Measurements from ENCODE around the gene GSE1. TPM values are rescaled to one million over a fixed set of nuclear protein-coding genes. Genes with fewer than 3 reads are reported as not detected.
A peak's percentile ranks its signal among the peaks of the same experiment; 100 is the strongest.
"Not testable (repeated sequence)": the region's sequence is repeated elsewhere in the genome, so short reads cannot be mapped to it uniquely, and the experiment has no call there.

GSE1 gene
- total RNA-seq, 2 donors from 2014 or later = 94.7 to 110 TPM

DNA sequence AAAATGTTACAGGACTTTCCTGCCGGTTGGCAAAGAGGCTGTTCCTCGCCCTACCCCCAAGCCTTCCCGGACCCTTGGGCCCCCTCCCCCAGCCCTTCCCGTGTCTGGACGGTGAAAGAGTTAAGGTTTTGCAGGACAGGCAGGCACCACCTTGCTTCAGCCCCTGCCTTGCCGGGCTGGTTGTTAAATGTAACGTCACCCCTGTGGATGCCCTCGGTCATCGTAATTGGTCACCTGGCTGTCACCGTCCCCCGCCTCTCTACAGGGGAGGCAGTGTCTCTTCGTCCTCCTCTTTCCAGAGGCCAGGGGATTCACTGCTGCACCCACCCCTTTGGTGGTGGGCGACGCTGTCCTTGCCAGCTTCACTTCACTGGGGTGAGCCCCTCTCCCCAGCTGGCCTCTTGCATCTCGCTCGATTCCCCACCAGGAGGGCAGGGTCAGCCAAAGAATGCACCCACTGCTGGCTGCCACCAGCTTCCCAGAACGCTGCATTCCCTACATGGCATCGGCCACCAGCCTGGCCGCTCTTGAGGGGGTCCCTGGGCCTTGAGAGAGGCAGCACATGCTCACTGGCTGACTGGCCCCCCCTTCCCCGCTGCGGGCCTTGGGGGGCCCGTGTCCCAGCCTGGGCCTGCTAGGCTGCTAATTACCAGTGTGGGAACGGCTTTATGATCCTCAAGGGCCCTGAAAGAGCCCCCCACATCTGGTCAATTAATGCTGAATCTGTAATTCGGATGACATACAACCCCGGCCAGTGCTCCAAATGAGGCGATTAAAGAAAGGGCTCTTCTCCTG lies 25.2 kb upstream of the GSE1 start:
- intact Hi-C loops (cut with DNase I, micrococcal nuclease) = no loop called here
- DNase-seq (no peak), ATAC-seq (no peak)

GRCh38 chr16:85588562-85589503 lies 24.3 kb upstream of the GSE1 start:
- no peak for ATAC-seq
- DNase-seq = no peak
- intact Hi-C loops (cut with DNase I, micrococcal nuclease) = no loop called here

DNA sequence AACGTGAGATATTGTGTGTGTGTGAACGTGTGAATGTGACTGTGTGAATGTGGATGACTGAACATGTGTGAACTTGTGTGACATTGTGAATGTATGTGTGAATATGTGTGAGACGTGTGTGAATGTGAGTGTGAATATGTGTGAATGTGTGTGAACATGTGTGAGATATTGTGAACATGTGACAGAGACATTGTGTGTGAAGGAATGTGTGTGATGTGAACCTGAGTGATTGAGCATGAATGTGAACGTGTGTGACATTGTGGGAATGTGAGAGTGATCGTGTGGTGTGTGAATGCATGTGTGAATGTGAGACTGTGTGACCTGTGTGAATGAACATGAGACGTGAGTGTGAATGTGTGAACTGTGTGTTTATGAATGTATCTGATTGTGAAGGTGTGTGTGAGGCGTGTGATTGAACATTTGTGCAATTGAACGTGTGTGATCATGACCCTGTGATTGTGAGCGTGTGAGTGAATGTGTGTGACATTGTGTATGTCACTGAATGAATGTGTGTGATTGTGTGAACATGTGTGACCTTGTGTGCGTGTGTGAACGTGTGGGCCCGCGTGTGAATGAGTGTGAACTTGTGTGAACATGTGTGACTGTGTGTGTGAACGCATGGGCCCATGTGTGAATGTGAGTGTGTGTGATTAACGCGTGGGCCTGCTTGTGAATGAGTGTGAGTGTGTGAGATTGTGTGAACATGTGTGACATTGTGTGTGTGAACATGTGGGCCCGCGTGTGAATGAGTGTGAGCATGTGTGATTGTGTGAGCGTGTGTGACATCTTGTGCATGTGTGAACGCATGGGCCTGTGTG lies 23.2 kb upstream of the GSE1 start:
- ATAC-seq = no peak
- intact Hi-C loops (cut with DNase I, micrococcal nuclease) = no loop called here
- DNase-seq = no peak

DNA sequence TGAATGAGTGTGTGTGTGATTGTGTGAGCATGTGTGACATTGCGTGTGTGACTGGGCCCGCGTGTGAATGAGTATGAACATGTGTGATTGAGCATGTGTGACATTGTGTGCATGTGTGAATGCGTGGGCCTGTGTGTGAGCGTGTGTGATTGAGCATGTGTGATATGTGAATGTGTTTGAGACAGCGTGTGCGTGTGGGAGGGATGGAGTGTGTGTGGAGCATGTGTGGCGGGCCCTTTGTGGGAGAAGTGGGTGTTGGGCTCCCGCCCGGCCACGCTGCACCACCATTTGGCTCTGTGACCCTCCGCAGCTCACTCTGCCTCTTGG lies 22.7 kb upstream of the GSE1 start:
- no peak for ATAC-seq
- intact Hi-C loops (cut with DNase I, micrococcal nuclease) = no loop called here
- DNase-seq = no peak

- ATAC-seq (no peak), DNase-seq (no peak)
- intact Hi-C loops (cut with DNase I, micrococcal nuclease) = no loop called here
Measured at GRCh38 chr16:85591381-85591780, 21.7 kb upstream of the GSE1 start.

GRCh38 chr16:85592277-85592676 lies 20.8 kb upstream of the GSE1 start:
- intact Hi-C loops (cut with DNase I, micrococcal nuclease); ATAC-seq; DNase-seq: not testable (repeated sequence)

DNA sequence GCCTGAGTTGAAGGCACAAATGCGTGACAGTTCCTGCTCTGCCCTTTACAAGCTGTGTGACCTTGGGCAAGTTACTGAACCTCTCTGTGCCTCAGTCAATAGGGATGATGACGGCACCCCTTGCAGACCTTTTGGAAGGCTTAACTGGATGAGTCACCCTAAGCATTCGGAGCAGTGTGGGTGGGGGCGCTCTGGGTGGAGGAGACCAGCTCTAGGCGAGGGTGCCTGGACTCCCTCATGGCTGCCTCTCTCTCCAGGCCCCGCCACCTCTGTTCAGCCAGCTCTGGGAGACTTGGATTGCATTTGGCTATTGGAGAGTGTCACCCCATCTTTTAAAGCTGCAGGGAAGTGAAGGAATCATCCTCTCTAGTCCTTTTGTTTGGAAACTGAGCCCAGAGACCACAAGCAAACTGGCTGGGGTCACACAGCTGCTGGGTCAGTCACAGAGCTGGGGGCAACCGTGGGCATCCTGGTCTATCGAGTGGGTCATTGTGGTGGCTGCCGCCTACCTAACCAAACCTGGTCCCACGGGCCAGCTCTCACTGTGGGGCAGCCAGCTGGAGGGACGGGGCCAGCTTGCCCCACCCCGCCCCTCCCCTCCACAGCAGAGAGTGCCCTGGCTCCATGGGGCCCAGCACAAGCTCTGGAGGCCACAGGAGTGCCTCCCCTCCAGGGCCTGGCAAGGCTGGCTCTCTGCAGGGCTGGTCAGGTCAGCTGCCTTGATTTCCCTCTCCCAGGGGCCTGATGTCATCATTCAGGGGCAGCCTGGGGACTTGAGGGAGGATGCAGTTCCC lies 20.2 kb upstream of the GSE1 start:
- ATAC-seq = peak; percentile 15
- intact Hi-C loops (cut with DNase I, micrococcal nuclease) = no loop called here

GRCh38 chr16:85593494-85594221 lies 19.5 kb upstream of the GSE1 start:
- intact Hi-C loops (cut with DNase I, micrococcal nuclease) = no loop called here
- DNase-seq = no peak
- no peak for ATAC-seq

More for the DNA sequence above, 20.2 kb upstream of the GSE1 start:
- no peak for DNase-seq

- DNase-seq (no peak), ATAC-seq (no peak)
- intact Hi-C loops (cut with DNase I, micrococcal nuclease) = no loop called here
Measured at GRCh38 chr16:85594273-85594977, 18.7 kb upstream of the GSE1 start.

- no peak for ATAC-seq
- intact Hi-C loops (cut with DNase I, micrococcal nuclease) = no loop called here
Measured at GRCh38 chr16:85594978-85595661, 18.0 kb upstream of the GSE1 start.

DNA sequence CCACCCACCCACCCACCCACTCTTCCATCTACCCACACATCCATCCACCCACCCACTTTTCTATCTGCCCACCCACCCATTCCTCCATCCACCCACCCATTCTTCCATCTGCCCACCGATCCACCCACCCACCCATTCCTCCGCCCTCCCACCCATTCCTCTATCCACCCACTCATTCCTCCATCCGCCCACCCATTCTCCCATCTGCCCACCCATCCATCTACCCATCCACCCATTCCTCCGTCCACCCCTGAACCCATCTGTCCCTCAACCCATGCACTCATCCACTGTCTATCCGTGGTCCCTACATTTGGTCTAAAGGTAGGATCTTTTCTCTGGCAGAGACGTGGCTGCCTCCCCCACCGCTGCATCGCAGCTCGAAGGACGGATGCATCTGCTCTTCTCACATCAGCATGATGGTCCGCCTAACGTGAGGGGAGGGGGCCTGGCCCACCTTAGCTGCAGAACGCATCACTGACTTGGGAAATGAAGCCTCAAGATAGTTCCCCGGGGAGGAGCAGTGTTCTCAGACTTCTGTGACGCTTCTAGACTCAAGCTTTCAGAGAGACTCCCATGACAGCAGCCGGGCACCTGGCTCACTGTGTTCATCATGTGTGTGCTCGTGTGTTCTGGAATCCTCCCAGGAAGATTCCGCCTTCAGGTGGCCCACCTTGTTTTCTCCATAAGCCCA lies 17.2 kb upstream of the GSE1 start:
- intact Hi-C loops (cut with DNase I, micrococcal nuclease) = no loop called here
- ATAC-seq = no peak
- no peak for DNase-seq

More at GRCh38 chr16:85594978-85595661, 18.0 kb upstream of the GSE1 start:
- DNase-seq = no peak

- intact Hi-C loops (cut with DNase I, micrococcal nuclease) = no loop called here
- ATAC-seq = no peak
- DNase-seq = no peak
Measured at GRCh38 chr16:85598141-85598540, 15.0 kb upstream of the GSE1 start.

DNA sequence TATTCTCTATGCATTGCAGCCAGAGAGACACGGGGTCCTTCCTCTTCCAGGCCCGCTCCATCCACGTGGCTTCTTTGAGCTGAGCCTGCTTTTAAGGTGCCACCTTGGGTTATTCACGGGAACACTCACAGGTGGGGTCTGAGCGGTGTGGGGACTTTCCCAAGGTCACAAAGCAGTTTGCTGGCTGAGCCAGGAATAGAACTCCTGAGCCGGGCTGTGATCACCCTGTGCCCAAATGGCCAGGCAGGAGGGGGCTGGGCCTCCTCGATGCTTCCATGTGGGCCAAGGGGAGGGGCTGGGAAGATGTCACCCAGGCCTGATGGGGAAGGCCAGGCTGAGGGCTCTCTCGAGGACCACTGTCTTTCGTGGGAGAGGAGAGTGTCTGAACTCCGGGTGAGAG lies 13.0 kb upstream of the GSE1 start:
- intact Hi-C loops (cut with DNase I, micrococcal nuclease) = no loop called here
- ATAC-seq (no peak), DNase-seq (no peak)

- intact Hi-C loops (cut with DNase I, micrococcal nuclease) = no loop called here
- ATAC-seq = no peak
- DNase-seq = no peak
Measured at GRCh38 chr16:85600530-85601271, 12.4 kb upstream of the GSE1 start.

DNA sequence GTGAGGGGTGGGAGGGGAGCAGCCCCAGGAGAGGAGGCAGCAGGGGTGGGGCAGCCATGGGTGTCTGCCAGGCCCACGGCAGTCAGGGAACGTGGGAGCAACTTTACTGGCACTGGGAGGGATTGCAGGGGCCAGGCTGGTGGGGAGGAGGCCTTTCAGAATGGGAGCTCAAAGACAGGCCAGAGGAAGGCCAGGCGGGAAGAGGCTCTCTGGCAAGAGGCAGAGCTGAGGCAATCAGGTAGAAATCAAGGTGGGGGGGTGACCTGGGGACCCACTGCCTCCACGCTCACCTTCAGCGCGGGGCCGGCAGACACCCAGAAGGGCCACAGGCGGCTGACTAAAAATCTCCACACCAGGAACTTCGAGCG lies 11.9 kb upstream of the GSE1 start:
- DNase-seq (no peak), ATAC-seq (no peak)
- intact Hi-C loops (cut with DNase I, micrococcal nuclease) = no loop called here
